GM12878 (cell line): ENCODE results near the gene PARP8. TPM values are rescaled to one million over a fixed set of nuclear protein-coding genes. Genes with fewer than 3 reads are reported as not detected.

Experiments used
- ATAC-seq: fragments of 200-7000 bp; cut with Tn5 transposase; 3 replicates; pipeline ENCODE4 v1.9.1; 2020; ENCODE audit warnings: mild to moderate bottlenecking, moderate library complexity
- BruUV-seq: library from RNA; stranded (reverse); fragments of 400-500 nt; replicated peaks from 2 replicates; lab custom pipeline; 2021; lab: Mats Ljungman, UMichigan
- CTCF ChIA-PET: fragments of 300-600 bp; sonication (Branson Sonifier 250); formaldehyde crosslinking; extraction: SDS; loops from one replicate; lab custom pipeline; 2021; ENCODE audit warnings: inconsistent platforms; lab: Yijun Ruan, JAX
- POLR2A ChIA-PET: fragments of 350-600 bp; formaldehyde crosslinking; extraction: SDS; loops from one replicate; lab custom pipeline; 2021; ENCODE audit warnings: inconsistent platforms; lab: Charles Lee
- RAD21 ChIA-PET: fragments of 300-600 bp; sonication (Branson Sonifier 250); formaldehyde crosslinking; loops from one replicate; lab custom pipeline; 2023; ENCODE audit warnings: antibody characterized with exemption; ENCODE audit not compliant: unreplicated experiment; lab: Charles Lee
- SMC1A ChIA-PET: fragments of 300-600 bp; sonication (Branson Sonifier 250); formaldehyde crosslinking; loops from one replicate; lab custom pipeline; 2023; ENCODE audit not compliant: unreplicated experiment, uncharacterized antibody; lab: Charles Lee
- DNase-seq: peaks from one replicate; pipeline ENCODE4 v3.0.0-alpha.2; 2011; ENCODE audit warnings: low read depth, low spot score
- FAIRE-seq: peaks from 3 replicates; lab custom pipeline; 2011; peaks lifted over from hg19 to GRCh38; lab: Jason Lieb, UNC
- H2AFZ ChIP-seq: 2 replicates; pipeline ENCODE4 v1.6.0; 2011; ENCODE audit warnings: low read depth, low read length, control low read depth; ENCODE audit not compliant: control insufficient read depth
- H3K27ac ChIP-seq: 2 replicates; pipeline ENCODE4 v1.5.1; 2011; ENCODE audit warnings: control low read depth; ENCODE audit not compliant: control insufficient read depth, insufficient read depth
- H3K27me3 ChIP-seq, 2 experiments: replicated peaks in 1 of 2; 2 replicates each; pipeline versions ENCODE4 v1.6.0 to v1.6.1; 2011; ENCODE audit warnings: low read length in 1 of 2; ENCODE audit not compliant: control insufficient read depth in 2 of 2, insufficient read depth in 2 of 2
- H3K36me3 ChIP-seq, 2 experiments: 2 replicates each; pipeline ENCODE4 v1.5.1; 2011; ENCODE audit warnings: low read length in 1 of 2; ENCODE audit not compliant: control insufficient read depth in 2 of 2, insufficient read depth in 2 of 2
- H3K4me1 ChIP-seq: 2 replicates; pipeline ENCODE4 v1.6.1; 2011; ENCODE audit warnings: mild to moderate bottlenecking, low read length, moderate library complexity, mixed read lengths; ENCODE audit not compliant: control insufficient read depth, insufficient read depth
- H3K4me2 ChIP-seq: 2 replicates; pipeline ENCODE4 v1.6.0; 2011; ENCODE audit warnings: control low read depth; ENCODE audit not compliant: control insufficient read depth, insufficient read depth
- H3K4me3 ChIP-seq: fragments of 200-600 bp; sonication (generic); 2 replicates; pipeline ENCODE4 v1.5.1; 2016
- H3K79me2 ChIP-seq: 2 replicates; pipeline ENCODE4 v1.6.0; 2011; ENCODE audit warnings: low read length; ENCODE audit not compliant: control insufficient read depth, insufficient read depth
- H3K9ac ChIP-seq: 2 replicates; pipeline ENCODE4 v1.8.0; 2011; ENCODE audit warnings: low read length, control low read depth, mixed read lengths; ENCODE audit not compliant: control insufficient read depth, insufficient read depth
- H3K9me3 ChIP-seq: replicated peaks from 3 replicates; pipeline ENCODE4 v1.5.1; 2011; ENCODE audit warnings: mild to moderate bottlenecking, low read length; ENCODE audit not compliant: control insufficient read depth, insufficient read depth
- H4K20me1 ChIP-seq: 2 replicates; pipeline ENCODE4 v1.6.0; 2011; ENCODE audit not compliant: control insufficient read depth, insufficient read depth
- FOS ChIP-seq: IDR thresholded peaks from 3 replicates; pipeline ENCODE4 v1.6.1; 2011; ENCODE audit warnings: borderline replicate concordance; ENCODE audit not compliant: insufficient read length; ENCODE audit errors: extremely low read depth
- HDAC2 ChIP-seq: fragments of 200-600 bp; sonication (generic); IDR thresholded peaks from 2 replicates; pipeline ENCODE4 v1.6.1; 2017
- JUNB ChIP-seq: IDR thresholded peaks from 2 replicates; pipeline ENCODE4 v1.6.1; 2016; ENCODE audit warnings: antibody characterized with exemption, mild to moderate bottlenecking
- LARP7 ChIP-seq: fragments of 450-650 bp; IDR thresholded peaks from 2 replicates; pipeline ENCODE4 v1.6.1; 2017; ENCODE audit warnings: mild to moderate bottlenecking
- NR2F1 ChIP-seq: fragments of 450-650 bp; conservative IDR thresholded peaks from 2 replicates; pipeline ENCODE4 v1.6.1; 2017; ENCODE audit warnings: mild to moderate bottlenecking
- NRF1 ChIP-seq: conservative IDR thresholded peaks from 2 replicates; pipeline ENCODE4 v1.6.1; 2011; ENCODE audit warnings: mild to moderate bottlenecking, low read depth, low read length, improper control_type of control experiment
- POLR2AphosphoS2 ChIP-seq: IDR thresholded peaks from 2 replicates; pipeline ENCODE4 v1.6.1; 2011; ENCODE audit warnings: low read depth, mild to moderate bottlenecking, low read length, improper control_type of control experiment, moderate library complexity
- REST ChIP-seq: IDR thresholded peaks from 2 replicates; pipeline ENCODE4 v1.6.1; 2012; ENCODE audit warnings: mild to moderate bottlenecking, low read depth, low read length
- RUNX3 ChIP-seq: IDR thresholded peaks from 2 replicates; pipeline ENCODE4 v1.6.1; 2012; ENCODE audit warnings: low read length, inconsistent platforms
- SREBF2 ChIP-seq: IDR thresholded peaks from 2 replicates; pipeline ENCODE4 v1.6.1; 2012; ENCODE audit warnings: mild to moderate bottlenecking, low read length
- STAT1 ChIP-seq: fragments of 450-650 bp; conservative IDR thresholded peaks from 2 replicates; pipeline ENCODE4 v1.6.1; 2014; ENCODE audit warnings: antibody characterized with exemption, mild to moderate bottlenecking
- SUPT20H ChIP-seq: IDR thresholded peaks from 2 replicates; pipeline ENCODE4 v1.6.1; 2011; ENCODE audit warnings: low read depth, mild to moderate bottlenecking, low read length, moderate library complexity, borderline replicate concordance; ENCODE audit not compliant: control insufficient read depth
- WGBS: methylation state at CpG from one replicate; pipeline ENCODE4 v1.1.6; 2016; ENCODE audit warnings: low lambda C conversion rate; ENCODE audit not compliant: insufficient replicate concordance, insufficient coverage; ENCODE audit errors: missing lambda C conversion rate; 5-methylcytosine and 5-hydroxymethylcytosine counted together
- in situ Hi-C: fragments of 300-500 bp; cut with MboI; formaldehyde crosslinking; loops from 9 replicates; pipeline ENCODE4 v1.14.3; 2018; ENCODE audit warnings: mixed read lengths
- intact Hi-C: fragments of 100-400 bp; cut with micrococcal nuclease; formaldehyde crosslinking; loops from one replicate; pipeline ENCODE4 v1.14.2; 2022; ENCODE audit not compliant: unreplicated experiment
- polyA plus RNA-seq, 11 experiments: library from polyadenylated mRNA; depleted of rRNA in 4 of 11; unstranded in 6 of 11; stranded (reverse) in 5 of 11; fragments of >200 nt; fragmentation: Nextera tagmentation in 4 of 11; fragmentation: Illumina TruSeq in 1 of 11; extraction: Ambion mirVana in 4 of 11; extraction: Trizol in 1 of 11; gene quantifications; 1 replicate in 1 of 11; 2 replicates in 10 of 11; pipeline versions ENCODE4 v1.2.1 to v1.2.3, GENCODE V29; 2011 to 2016; ENCODE audit warnings: inconsistent platforms in 2 of 11, missing spikeins in 2 of 11, low read depth in 1 of 11
- total RNA-seq, 4 experiments: library from RNA; depleted of rRNA in 3 of 4; stranded (reverse); fragments of >200 nt in 3 of 4; fragmentation: Illumina TruSeq in 1 of 4; extraction: Trizol in 1 of 4; gene quantifications; 2 replicates each; pipeline versions ENCODE4 v1.2.1 to v1.2.3, GENCODE V29; 2013 to 2021

The PARP8 gene
- total and polyA plus RNA-seq, 10 of the 15 experiments (the other 5 are each of a cell fraction or from before 2014, with no cell fraction given) = 9.1 to 65.2 (median 20.6) TPM

DNA sequence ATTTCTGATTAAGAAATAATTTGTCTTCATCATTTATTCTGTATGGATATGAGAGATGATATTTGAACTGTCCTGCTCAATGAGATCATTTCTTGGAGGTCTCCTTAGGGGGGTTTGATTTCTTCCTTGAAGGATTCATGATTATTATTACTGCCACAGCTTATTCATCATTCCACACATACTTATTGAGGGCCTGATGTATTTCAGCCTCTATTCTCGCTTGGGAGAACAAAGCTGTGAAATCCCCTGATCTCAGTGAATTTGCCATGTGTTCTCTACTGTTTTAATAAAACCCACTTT, 36.9 kb downstream of the PARP8 start:
- H3K4me3 ChIP-seq = no peak overlapping the region
- H3K27me3 ChIP-seq = no peaks in the 10 kb centered on the region
- no peak for TF ChIP-seq NRF1
- no peak for TF ChIP-seq SUPT20H
- no peak for TF ChIP-seq STAT1
- no peak for TF ChIP-seq HDAC2
- ATAC-seq (no peak), FAIRE-seq (no peak), DNase-seq (no peak)
- intact Hi-C loops = no loop called here
- SMC1A ChIA-PET = interaction anchor here (0.6 to 2.0 kb wide), 6 partner anchors 8 to 45 kb away, joined by 3 to 8 read pairs (median 3); no protein-coding TSS in a partner anchor
- H3K79me2 ChIP-seq = peaks cover 31% of the 10 kb centered on the region
- no peak overlapping the region for H3K9ac ChIP-seq
- RAD21 ChIA-PET = no interaction called here
- no peaks in the 10 kb centered on the region; a peak in 2 of 4 replicates for H3K36me3 ChIP-seq
- BruUV-seq = no TSS peak
- H3K4me1 ChIP-seq = no peaks in the 10 kb centered on the region
- WGBS = 33% methylated on average over 1 of the region's 1 CpG
- no peaks in the 10 kb centered on the region; the same call in 1 of the 3 replicates for H3K9me3 ChIP-seq
- no peaks in the 10 kb centered on the region for H4K20me1 ChIP-seq
- H3K27ac ChIP-seq = no peak overlapping the region
- no peak overlapping the region for H2AFZ ChIP-seq
- no peak overlapping the region for H3K4me2 ChIP-seq
- POLR2A ChIA-PET = interaction anchor here (0.6 to 1.1 kb wide), 3 partner anchors 14 to 41 kb away, joined by 3 to 4 read pairs (median 3); no protein-coding TSS in a partner anchor
- in situ Hi-C loops = no loop called here
- CTCF ChIA-PET = interaction anchor here (0.6 to 1.6 kb wide), 2 partner anchors 11 to 51 kb away, joined by 3 to 4 read pairs; no protein-coding TSS in a partner anchor

GRCh38 chr5:50704730-50705129, 38.3 kb downstream of the PARP8 start:
- Histone ChIP-seq H3K27ac (no peak overlapping the region), H3K79me2 (peaks cover 36% of the 10 kb centered on the region), H3K27me3 (no peaks in the 10 kb centered on the region), H2AFZ (no peak overlapping the region), H3K4me3 (no peak overlapping the region), H3K36me3 (no peaks in the 10 kb centered on the region; a peak in 1 of 4 replicates), H3K4me2 (no peak overlapping the region), H3K4me1 (no peaks in the 10 kb centered on the region), H4K20me1 (no peaks in the 10 kb centered on the region), H3K9ac (no peak overlapping the region), H3K9me3 (no peaks in the 10 kb centered on the region; the same call in 1 of the 3 replicates)
- BruUV-seq = no TSS peak
- in situ Hi-C loops (no loop called here), intact Hi-C loops (no loop called here)
- FAIRE-seq (no peak), ATAC-seq (no peak), DNase-seq (no peak)
- TF ChIP-seq SREBF2 = no peak
- TF ChIP-seq LARP7 = no peak
- no peak for TF ChIP-seq RUNX3
- TF ChIP-seq JUNB = no peak
- no peak for TF ChIP-seq FOS
- no peak for TF ChIP-seq REST
- TF ChIP-seq POLR2AphosphoS2 = no peak
- TF ChIP-seq NR2F1 = no peak
- WGBS = 78% methylated on average over 3 of the region's 3 CpGs
- ChIA-PET POLR2A (no interaction called here), SMC1A (interaction anchor here (0.8 to 1.3 kb wide), 3 partner anchors 12 to 21 kb away, joined by 3 to 5 read pairs (median 3); no protein-coding TSS in a partner anchor), CTCF (interaction anchor here (1.0 kb wide), 1 partner anchor 10 kb away, joined by 4 read pairs; no protein-coding TSS in a partner anchor), RAD21 (no interaction called here)
